Lung (tissue), 12 donors: Measurements from ENCODE around the gene POMGNT2. TPM values are rescaled to one million over a fixed set of nuclear protein-coding genes. Genes with fewer than 3 reads are reported as not detected.
"Not testable (repeated sequence)": the region's sequence is repeated elsewhere in the genome, so short reads cannot be mapped to it uniquely, and the experiment has no call there.

Experiments
- ATAC-seq: fragments of 200-7000 bp; cut with Tn5 transposase; one replicate; pipeline ENCODE4 v1.9.1; 2020; ENCODE audit warnings: moderate number of reproducible peaks; ENCODE audit not compliant: insufficient read depth, low FRiP score
- DNase-seq, 3 donors: peaks; one replicate each; pipeline ENCODE4 v3.0.0-alpha.2; 2013 to 2017
- H3K27ac ChIP-seq, 2 donors: one replicate each; pipeline ENCODE4 v1.5.1; 2013; ENCODE audit warnings: mild to moderate bottlenecking in 2 of 2, moderate library complexity in 2 of 2, control low read depth in 1 of 2, inconsistent platforms in 1 of 2, low read depth in 1 of 2, low read length in 1 of 2
- H3K27me3 ChIP-seq, 3 donors: one replicate each; pipeline ENCODE4 v1.5.1; 2013; ENCODE audit warnings: low read length in 2 of 3; ENCODE audit not compliant: control insufficient read depth in 3 of 3, insufficient read depth in 3 of 3
- H3K36me3 ChIP-seq, 4 donors: one replicate each; pipeline ENCODE4 v1.5.1; 2013; ENCODE audit warnings: low read length in 4 of 4, mild to moderate bottlenecking in 1 of 4, moderate library complexity in 1 of 4; ENCODE audit not compliant: control insufficient read depth in 4 of 4, insufficient read depth in 4 of 4
- H3K4me1 ChIP-seq, 5 donors: one replicate each; pipeline ENCODE4 v1.5.1; 2013; ENCODE audit warnings: low read length in 5 of 5, mild to moderate bottlenecking in 2 of 5, moderate library complexity in 1 of 5; ENCODE audit not compliant: control insufficient read depth in 5 of 5, insufficient read depth in 5 of 5
- H3K4me3 ChIP-seq: one replicate; pipeline ENCODE4 v1.5.1; 2013; ENCODE audit warnings: mild to moderate bottlenecking, control low read depth, moderate library complexity
- H3K9ac ChIP-seq, 2 donors: one replicate each; pipeline ENCODE4 v1.5.1; 2013; ENCODE audit warnings: low read length in 2 of 2, control low read depth in 1 of 2; ENCODE audit not compliant: insufficient read depth in 1 of 2
- H3K9me3 ChIP-seq, 4 donors: one replicate each; pipeline ENCODE4 v1.5.1; 2013; ENCODE audit warnings: low read length in 3 of 4, mild to moderate bottlenecking in 1 of 4, moderate library complexity in 1 of 4; ENCODE audit not compliant: control insufficient read depth in 4 of 4, insufficient read depth in 3 of 4
- WGBS, 2 donors: extraction: QIAGEN DNeasy Blood & Tissue Kit; methylation state at CpG; one replicate each; pipeline ENCODE4 v1.1.7; 2013; 5-methylcytosine and 5-hydroxymethylcytosine counted together
- polyA plus RNA-seq, 2 donors: library from polyadenylated mRNA; stranded (reverse); fragments of 200-250 nt; gene quantifications; one replicate each; pipeline ENCODE4 v1.2.1, GENCODE V29; 2013
- total RNA-seq, 2 donors: library from RNA; depleted of rRNA in 1 of 2; stranded (reverse); fragments of >200 nt in 1 of 2; gene quantifications; one replicate each; pipeline ENCODE4 v1.2.1, GENCODE V29; 2014 to 2021
- TF ChIP-seq, protein P1 (sequence below): IDR thresholded peaks from 2 replicates; pipeline ENCODE4 v1.5.1; 2012; ENCODE audit warnings: mild to moderate bottlenecking; ENCODE audit errors: control extremely low read depth, extremely low read depth
- donor health status: control.
- donor health status: control.
- donor health status: Bipolar disorder and iron deficiency.
- donor health status: healthy.
- donor health status: DM: yes; HTN: yes; CAD: no.

The POMGNT2 gene
- total and polyA plus RNA-seq, 4 donors = 5.8 to 15.7 (median 13.1) TPM

DNA sequence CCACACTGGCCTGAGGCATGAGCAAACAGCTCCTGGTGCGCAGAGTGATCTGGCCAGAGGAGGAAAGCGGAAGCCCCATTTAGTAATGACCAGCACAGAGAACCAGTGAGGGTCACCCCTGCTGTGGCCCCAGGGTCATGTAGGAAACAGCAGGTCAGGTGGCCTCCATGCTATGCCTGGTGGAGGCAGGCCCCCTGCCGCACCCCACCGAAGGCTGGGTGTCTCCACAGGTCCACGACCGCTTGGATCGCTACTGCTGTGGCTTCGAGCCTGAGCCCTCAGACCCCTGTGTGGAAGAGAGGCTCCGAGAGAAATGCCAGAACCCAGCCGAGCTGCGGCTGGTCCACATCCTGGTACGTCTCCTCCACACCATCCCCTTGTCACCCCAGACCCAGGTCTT lies 52.6 kb downstream of the POMGNT2 start:
- Histone ChIP-seq H3K4me1 (no peaks in the 10 kb centered on the region), H3K9me3 (peaks cover 0 to 15% (median 7%) of the 10 kb centered on the region in 4 donors), H3K27ac (no peak overlapping the region), H3K4me3 (no peak overlapping the region), H3K36me3 (no peaks in the 10 kb centered on the region), H3K9ac (no peak overlapping the region), H3K27me3 (no peaks in the 10 kb centered on the region)
- 95 to 96% methylated on average over 12 of the region's 12 CpGs for WGBS, 2 donors
- ATAC-seq (no peak), DNase-seq (no peak)
- TF ChIP-seq, protein P1, sequence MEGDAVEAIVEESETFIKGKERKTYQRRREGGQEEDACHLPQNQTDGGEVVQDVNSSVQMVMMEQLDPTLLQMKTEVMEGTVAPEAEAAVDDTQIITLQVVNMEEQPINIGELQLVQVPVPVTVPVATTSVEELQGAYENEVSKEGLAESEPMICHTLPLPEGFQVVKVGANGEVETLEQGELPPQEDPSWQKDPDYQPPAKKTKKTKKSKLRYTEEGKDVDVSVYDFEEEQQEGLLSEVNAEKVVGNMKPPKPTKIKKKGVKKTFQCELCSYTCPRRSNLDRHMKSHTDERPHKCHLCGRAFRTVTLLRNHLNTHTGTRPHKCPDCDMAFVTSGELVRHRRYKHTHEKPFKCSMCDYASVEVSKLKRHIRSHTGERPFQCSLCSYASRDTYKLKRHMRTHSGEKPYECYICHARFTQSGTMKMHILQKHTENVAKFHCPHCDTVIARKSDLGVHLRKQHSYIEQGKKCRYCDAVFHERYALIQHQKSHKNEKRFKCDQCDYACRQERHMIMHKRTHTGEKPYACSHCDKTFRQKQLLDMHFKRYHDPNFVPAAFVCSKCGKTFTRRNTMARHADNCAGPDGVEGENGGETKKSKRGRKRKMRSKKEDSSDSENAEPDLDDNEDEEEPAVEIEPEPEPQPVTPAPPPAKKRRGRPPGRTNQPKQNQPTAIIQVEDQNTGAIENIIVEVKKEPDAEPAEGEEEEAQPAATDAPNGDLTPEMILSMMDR = no peak

DNA sequence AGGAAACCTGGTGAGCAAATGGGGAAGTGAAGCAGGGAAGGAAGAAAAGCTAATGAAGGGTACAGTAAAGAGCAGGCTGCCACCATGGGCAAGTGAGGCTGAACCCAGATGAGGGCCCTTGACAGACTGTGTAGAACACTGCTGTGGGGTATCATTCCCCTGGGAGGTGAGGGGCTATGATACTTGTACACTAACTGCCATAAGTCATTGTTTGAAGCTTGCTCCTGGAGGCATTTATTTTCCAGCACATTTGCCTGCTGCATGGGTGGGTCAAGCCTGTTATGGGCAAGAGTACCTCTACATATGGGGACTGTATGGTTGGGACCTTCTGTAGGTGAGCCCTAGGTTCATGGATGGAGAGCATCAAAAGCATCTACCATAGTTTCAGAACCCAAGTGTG lies 57.4 kb downstream of the POMGNT2 start:
- Histone ChIP-seq H3K4me1 (no peaks in the 10 kb centered on the region), H3K9ac (no peak overlapping the region), H3K36me3 (no peaks in the 10 kb centered on the region), H3K9me3 (peaks cover 0 to 35% (median 17%) of the 10 kb centered on the region in 4 donors), H3K27ac (no peak overlapping the region), H3K27me3 (no peaks in the 10 kb centered on the region), H3K4me3 (no peak overlapping the region)
- TF ChIP-seq, protein P1 = no peak
- ATAC-seq = no peak
- no peak for DNase-seq

GRCh38 chr3:43046583-43046982 lies 59.3 kb downstream of the POMGNT2 start:
- H3K9me3 ChIP-seq = peaks cover 0 to 34% (median 17%) of the 10 kb centered on the region in 4 donors
- 44 to 49% methylated on average over 1 of the region's 1 CpG for WGBS, 2 donors
- TF ChIP-seq, protein P1 = no peak
- no peak for ATAC-seq
- no peaks in the 10 kb centered on the region for H3K36me3 ChIP-seq
- no peak overlapping the region for H3K9ac ChIP-seq
- no peaks in the 10 kb centered on the region for H3K4me1 ChIP-seq
- H3K27me3 ChIP-seq = no peaks in the 10 kb centered on the region
- H3K27ac ChIP-seq = no peak overlapping the region
- no peak for DNase-seq
- H3K4me3 ChIP-seq = no peak overlapping the region

GRCh38 chr3:43045079-43045478 lies 60.8 kb downstream of the POMGNT2 start:
- not testable (repeated sequence) for H3K4me3 ChIP-seq, H3K36me3 ChIP-seq, H3K4me1 ChIP-seq, H3K9ac ChIP-seq, H3K27ac ChIP-seq, ATAC-seq, DNase-seq, H3K27me3 ChIP-seq
- H3K9me3 ChIP-seq = peaks cover 0 to 34% (median 15%) of the 10 kb centered on the region in 4 donors
